Testis (tissue), 3 donors: ENCODE measurements around the gene DPEP1. TPM values are rescaled to one million over a fixed set of nuclear protein-coding genes. Genes with fewer than 3 reads are reported as not detected.

Experiments used
- DNase-seq: peaks from one replicate; pipeline ENCODE4 v3.0.0-alpha.2; 2019
- H3K27ac ChIP-seq, 2 donors: fragments of 200-600 bp; sonication (generic); one replicate each; pipeline ENCODE4 v1.5.1; 2019
- H3K27me3 ChIP-seq: fragments of 200-600 bp; sonication (generic); one replicate; pipeline ENCODE4 v1.5.1; 2019
- H3K36me3 ChIP-seq: fragments of 200-600 bp; sonication (generic); one replicate; pipeline ENCODE4 v1.5.1; 2017; ENCODE audit warnings: low read depth; ENCODE audit errors: missing control alignments
- H3K4me1 ChIP-seq: fragments of 200-600 bp; sonication (generic); one replicate; pipeline ENCODE4 v1.5.1; 2019
- H3K4me3 ChIP-seq, 2 donors: fragments of 200-600 bp; sonication (generic); one replicate each; pipeline ENCODE4 v1.5.1; 2017 to 2019
- H3K9me3 ChIP-seq: fragments of 200-600 bp; sonication (generic); one replicate; pipeline ENCODE4 v1.5.1; 2017
- CTCF ChIP-seq, 3 experiments: fragments of 450-650 bp in 2 of 3; fragments of 200-600 bp in 1 of 3; sonication (generic) in 1 of 3; IDR thresholded peaks; one replicate each; pipeline ENCODE4 v1.5.1; 2016 to 2019; ENCODE audit warnings: antibody characterized with exemption in 3 of 3, mild to moderate bottlenecking in 2 of 3, moderate library complexity in 1 of 3
- POLR2A ChIP-seq: fragments of 450-650 bp; IDR thresholded peaks from one replicate; pipeline ENCODE4 v1.6.1; 2017; ENCODE audit warnings: antibody characterized with exemption, mild to moderate bottlenecking, moderate library complexity
- WGBS, 2 donors: methylation state at CpG; one replicate each; pipeline ENCODE4 v1.1.5; 2018; 5-methylcytosine and 5-hydroxymethylcytosine counted together
- intact Hi-C: fragments of 100-400 bp; cut with DNase I; formaldehyde crosslinking; loops from one replicate; pipeline ENCODE4 v1.15.1; 2023; ENCODE audit warnings: low total_unique reads
- polyA plus RNA-seq: library from polyadenylated mRNA; stranded (reverse); fragments of 350-450 nt; fragmentation: Illumina TruSeq; extraction: RNeasy Lipid Tissue Mini Kit (QIAGEN cat#74804); gene quantifications from one replicate; pipeline ENCODE4 v1.2.3, GENCODE V29; 2014; ENCODE audit warnings: low read depth, low replicate concordance; ENCODE audit not compliant: insufficient read depth
- total RNA-seq, 2 donors: library from RNA; depleted of rRNA; stranded (reverse); fragments of >200 nt; gene quantifications; one replicate each; pipeline ENCODE4 v1.2.3, GENCODE V29; 2016

Gene DPEP1
- total and polyA plus RNA-seq, 3 donors from 2014 or later: 105 to 256 (median 125) TPM

- TF ChIP-seq POLR2A (no peak), CTCF (IDR thresholded peaks at IDR 0.05) (no peak)
- no peaks in the 10 kb centered on the region for H3K36me3 ChIP-seq
- WGBS, 2 donors: 86 to 87% methylated on average over 33 of the region's 33 CpGs
- H3K4me3 ChIP-seq: no peak overlapping the region
- H3K27me3 ChIP-seq: no peaks in the 10 kb centered on the region
- DNase-seq: no peak
- intact Hi-C loops: no loop called here
- no peak overlapping the region for H3K27ac ChIP-seq
- H3K4me1 ChIP-seq: no peaks in the 10 kb centered on the region
- H3K9me3 ChIP-seq: no peaks in the 10 kb centered on the region
Measured at GRCh38 chr16:89581045-89581695, 32.3 kb upstream of the DPEP1 start.

- no peak overlapping the region for H3K4me3 ChIP-seq
- DNase-seq: no peak
- intact Hi-C loops: no loop called here
- no peak overlapping the region for H3K27ac ChIP-seq
- 75 to 84% methylated on average over 6 to 15 of the region's 15 CpGs for WGBS, 2 donors
- H3K9me3 ChIP-seq: no peaks in the 10 kb centered on the region
- TF ChIP-seq CTCF (IDR thresholded peaks at IDR 0.05) (no peak), POLR2A (no peak)
- no peaks in the 10 kb centered on the region for H3K36me3 ChIP-seq
- H3K27me3 ChIP-seq: no peaks in the 10 kb centered on the region
- H3K4me1 ChIP-seq: no peaks in the 10 kb centered on the region
Measured at GRCh38 chr16:89581861-89582563, 31.4 kb upstream of the DPEP1 start.

GRCh38 chr16:89582614-89583196, 30.7 kb upstream of the DPEP1 start:
- Histone ChIP-seq H3K27ac (no peak overlapping the region), H3K27me3 (no peaks in the 10 kb centered on the region), H3K36me3 (no peaks in the 10 kb centered on the region), H3K4me3 (no peak overlapping the region), H3K9me3 (no peaks in the 10 kb centered on the region), H3K4me1 (no peaks in the 10 kb centered on the region)
- no peak for DNase-seq
- intact Hi-C loops: no loop called here
- TF ChIP-seq CTCF (IDR thresholded peaks at IDR 0.05): no peak
- no peak for TF ChIP-seq POLR2A
- 91 to 95% methylated on average over 10 to 19 of the region's 19 CpGs for WGBS, 2 donors

DNA sequence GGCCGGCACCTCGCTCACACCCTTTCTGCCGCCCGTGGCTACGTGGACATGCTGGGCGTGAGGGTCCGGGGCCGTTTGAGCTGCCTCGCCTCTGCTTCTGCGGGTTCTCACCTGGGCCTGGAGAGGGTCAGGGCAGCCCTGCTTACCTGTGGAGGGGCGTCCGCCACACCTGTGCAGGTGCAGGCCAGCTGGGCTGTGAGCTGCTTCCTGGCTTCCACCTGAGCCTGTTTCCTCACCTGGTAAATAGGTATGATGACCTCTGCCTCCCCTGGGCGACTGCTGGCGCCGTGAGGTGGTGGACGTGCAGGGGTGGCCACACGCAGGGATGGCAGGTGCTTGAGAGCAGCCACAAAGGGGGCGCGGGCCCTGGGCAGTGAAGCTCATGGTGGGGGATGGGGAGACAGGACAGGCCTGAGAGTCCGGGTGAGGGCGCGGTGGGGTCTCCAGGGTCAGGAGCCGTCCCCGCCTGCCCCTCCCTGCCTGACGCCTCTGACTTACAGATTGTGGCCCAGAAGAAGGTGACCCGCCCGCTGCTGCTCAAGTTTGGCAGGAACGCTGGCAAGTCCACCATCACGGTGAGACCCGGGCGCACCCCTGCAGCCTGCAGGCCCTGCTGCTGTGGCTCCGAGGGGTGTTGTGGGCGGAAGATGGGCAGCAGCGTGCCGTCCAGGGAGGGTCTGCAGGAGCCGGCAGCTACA, 30.1 kb upstream of the DPEP1 start:
- Histone ChIP-seq H3K27ac (no peak overlapping the region), H3K4me3 (no peak overlapping the region), H3K4me1 (no peaks in the 10 kb centered on the region), H3K9me3 (no peaks in the 10 kb centered on the region), H3K36me3 (no peaks in the 10 kb centered on the region), H3K27me3 (no peaks in the 10 kb centered on the region)
- TF ChIP-seq POLR2A: no peak
- TF ChIP-seq CTCF (IDR thresholded peaks at IDR 0.05): no peak
- 94 to 95% methylated on average over 9 to 33 of the region's 36 CpGs for WGBS, 2 donors
- no peak for DNase-seq
- intact Hi-C loops: no loop called here
